ENCODE data around the gene TLCD2. TPM values are rescaled to one million over a fixed set of nuclear protein-coding genes. Genes with fewer than 3 reads are reported as not detected.
A peak's percentile ranks its signal among the peaks of the same experiment; 100 is the strongest.

The TLCD2 gene
- total and polyA plus RNA-seq, 11 donors = 1.5 to 6.1 (median 2.3) TPM

- DNase-seq = no peak
- no peaks in the 10 kb centered on the region for H3K27me3 ChIP-seq
- H3K4me3 ChIP-seq = no peak overlapping the region
- no peak overlapping the region for H3K27ac ChIP-seq
- H3K36me3 ChIP-seq = no peaks in the 10 kb centered on the region
- WGBS, 4 donors = 73 to 88% (median 81%) methylated on average over 13 to 20 of the region's 20 CpGs
- ATAC-seq = no peak
- no peak for TF ChIP-seq CTCF (IDR thresholded peaks at IDR 0.05)
- no peak for TF ChIP-seq POLR2A (IDR thresholded peaks at IDR 0.05)
- peaks cover 0 to 30% (median 0%) of the 10 kb centered on the region in 12 donors for H3K4me1 ChIP-seq
- H3K9me3 ChIP-seq = no peaks in the 10 kb centered on the region
- intact Hi-C loops (cut with DNase I) = no loop called here
Observed at GRCh38 chr17:1755252-1755826, 45.2 kb upstream of the TLCD2 start.

- no peak overlapping the region for H3K27ac ChIP-seq
- ATAC-seq (no peak), DNase-seq (no peak)
- H3K36me3 ChIP-seq = no peaks in the 10 kb centered on the region
- WGBS, 4 donors = 55 to 78% (median 68%) methylated on average over 10 to 25 of the region's 25 CpGs
- peaks cover 0 to 28% (median 0%) of the 10 kb centered on the region in 12 donors for H3K4me1 ChIP-seq
- no peak overlapping the region for H3K4me3 ChIP-seq
- TF ChIP-seq POLR2A (IDR thresholded peaks at IDR 0.05) (no peak), CTCF (IDR thresholded peaks at IDR 0.05) (no peak)
- H3K27me3 ChIP-seq = no peaks in the 10 kb centered on the region
- intact Hi-C loops (cut with DNase I) = no loop called here
- no peaks in the 10 kb centered on the region for H3K9me3 ChIP-seq
Observed at GRCh38 chr17:1754430-1755112, 44.4 kb upstream of the TLCD2 start.

GRCh38 chr17:1753767-1754429 is 43.7 kb upstream of the TLCD2 start:
- ATAC-seq = peak in 1 of 4 donors; percentile 9
- 61 to 85% (median 83%) methylated on average over 11 to 23 of the region's 23 CpGs for WGBS, 4 donors
- H3K4me1 ChIP-seq = peaks cover 0 to 22% (median 0%) of the 10 kb centered on the region in 12 donors
- H3K9me3 ChIP-seq = no peaks in the 10 kb centered on the region
- H3K4me3 ChIP-seq = no peak overlapping the region
- TF ChIP-seq POLR2A (IDR thresholded peaks at IDR 0.05) (no peak), CTCF (IDR thresholded peaks at IDR 0.05) (no peak)
- intact Hi-C loops (cut with DNase I) = no loop called here
- H3K27ac ChIP-seq = no peak overlapping the region
- no peaks in the 10 kb centered on the region for H3K36me3 ChIP-seq
- peak in 1 of 5 donors; percentile 69 for DNase-seq
- H3K27me3 ChIP-seq = no peaks in the 10 kb centered on the region

All from heart left ventricle (tissue), 16 donors.